Measurements from ENCODE around the gene ARHGAP44. TPM values are rescaled to one million over a fixed set of nuclear protein-coding genes. Genes with fewer than 3 reads are reported as not detected.

Gene ARHGAP44
- total RNA-seq, 1 donor from 2014 or later, result 8.7 TPM

DNA sequence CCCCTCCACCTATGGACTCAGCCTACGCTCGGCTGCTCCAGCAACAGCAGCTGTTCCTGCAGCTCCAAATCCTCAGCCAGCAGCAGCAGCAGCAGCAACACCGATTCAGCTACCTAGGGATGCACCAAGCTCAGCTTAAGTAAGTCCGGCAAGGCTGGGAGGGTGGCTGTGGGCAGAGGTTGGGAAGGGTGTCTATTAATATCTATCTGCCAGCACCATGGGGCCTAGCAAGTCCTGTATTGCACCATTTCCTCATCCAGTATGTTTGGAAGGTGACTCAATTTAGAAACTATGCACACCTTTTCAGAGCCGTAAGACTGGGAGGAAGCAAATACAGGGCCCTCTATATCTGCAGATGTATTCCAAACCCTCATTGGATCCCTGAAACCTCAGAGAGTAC is 45.0 kb upstream of the ARHGAP44 start:
- H3K4me1 ChIP-seq, result peaks cover 4% of the 10 kb centered on the region
- no peak overlapping the region for H3K27ac ChIP-seq
- Mint-ChIP-seq H3K36me3 (no peaks in the 10 kb centered on the region), H3K27me3 (ENCODE audit: insufficient read depth, low read depth) (peaks cover 5% of the 10 kb centered on the region), H3K4me3 (no peak overlapping the region), H3K9me3 (no peaks in the 10 kb centered on the region), H3K27ac (no peak overlapping the region), H3K4me1 (peaks cover 3% of the 10 kb centered on the region)
- TF ChIP-seq EZH2 (IDR thresholded peaks at IDR 0.05), result no peak
- TF ChIP-seq, protein P1, sequence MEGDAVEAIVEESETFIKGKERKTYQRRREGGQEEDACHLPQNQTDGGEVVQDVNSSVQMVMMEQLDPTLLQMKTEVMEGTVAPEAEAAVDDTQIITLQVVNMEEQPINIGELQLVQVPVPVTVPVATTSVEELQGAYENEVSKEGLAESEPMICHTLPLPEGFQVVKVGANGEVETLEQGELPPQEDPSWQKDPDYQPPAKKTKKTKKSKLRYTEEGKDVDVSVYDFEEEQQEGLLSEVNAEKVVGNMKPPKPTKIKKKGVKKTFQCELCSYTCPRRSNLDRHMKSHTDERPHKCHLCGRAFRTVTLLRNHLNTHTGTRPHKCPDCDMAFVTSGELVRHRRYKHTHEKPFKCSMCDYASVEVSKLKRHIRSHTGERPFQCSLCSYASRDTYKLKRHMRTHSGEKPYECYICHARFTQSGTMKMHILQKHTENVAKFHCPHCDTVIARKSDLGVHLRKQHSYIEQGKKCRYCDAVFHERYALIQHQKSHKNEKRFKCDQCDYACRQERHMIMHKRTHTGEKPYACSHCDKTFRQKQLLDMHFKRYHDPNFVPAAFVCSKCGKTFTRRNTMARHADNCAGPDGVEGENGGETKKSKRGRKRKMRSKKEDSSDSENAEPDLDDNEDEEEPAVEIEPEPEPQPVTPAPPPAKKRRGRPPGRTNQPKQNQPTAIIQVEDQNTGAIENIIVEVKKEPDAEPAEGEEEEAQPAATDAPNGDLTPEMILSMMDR (IDR thresholded peaks at IDR 0.05), result no peak
- TF ChIP-seq EZH2phosphoT487 (IDR thresholded peaks at IDR 0.05), result no peak
- H3K9me3 ChIP-seq (ENCODE audit: low read depth), result no peaks in the 10 kb centered on the region
- no peak overlapping the region for H2AFZ ChIP-seq (replicated peaks)
- H3K79me2 ChIP-seq (ENCODE audit: low read depth), result no peaks in the 10 kb centered on the region
- no peak overlapping the region for H3K4me3 ChIP-seq
- no peaks in the 10 kb centered on the region for H3K27me3 ChIP-seq
- no peak overlapping the region for H3K4me2 ChIP-seq
- no peaks in the 10 kb centered on the region for H3F3A ChIP-seq (ENCODE audit: low read depth)
- DNase-seq (ENCODE audit: low spot score), result no peak
- H3K9ac ChIP-seq, result no peak overlapping the region
- no peaks in the 10 kb centered on the region for H3K36me3 ChIP-seq
- H4K20me1 ChIP-seq (ENCODE audit: low read depth), result no peaks in the 10 kb centered on the region

- Mint-ChIP-seq H3K27ac (no peak overlapping the region), H3K36me3 (no peaks in the 10 kb centered on the region), H3K9me3 (no peaks in the 10 kb centered on the region), H3K4me3 (no peak overlapping the region), H3K4me1 (peaks cover 3% of the 10 kb centered on the region), H3K27me3 (ENCODE audit: insufficient read depth, low read depth) (peaks cover 5% of the 10 kb centered on the region)
- no peak overlapping the region for H2AFZ ChIP-seq (replicated peaks)
- H3K4me1 ChIP-seq, result peaks cover 4% of the 10 kb centered on the region
- H3K79me2 ChIP-seq (ENCODE audit: low read depth), result no peaks in the 10 kb centered on the region
- no peaks in the 10 kb centered on the region for H3K27me3 ChIP-seq
- H4K20me1 ChIP-seq (ENCODE audit: low read depth), result no peaks in the 10 kb centered on the region
- H3K27ac ChIP-seq, result no peak overlapping the region
- no peaks in the 10 kb centered on the region for H3F3A ChIP-seq (ENCODE audit: low read depth)
- no peak overlapping the region for H3K9ac ChIP-seq
- H3K36me3 ChIP-seq, result no peaks in the 10 kb centered on the region
- DNase-seq (ENCODE audit: low spot score), result no peak
- no peak overlapping the region for H3K4me2 ChIP-seq
- H3K4me3 ChIP-seq, result no peak overlapping the region
- TF ChIP-seq, protein P1 (IDR thresholded peaks at IDR 0.05), result no peak
- H3K9me3 ChIP-seq (ENCODE audit: low read depth), result no peaks in the 10 kb centered on the region
These were observed 44.5 kb upstream of the ARHGAP44 start for GRCh38 chr17:12744786-12745185.

DNA sequence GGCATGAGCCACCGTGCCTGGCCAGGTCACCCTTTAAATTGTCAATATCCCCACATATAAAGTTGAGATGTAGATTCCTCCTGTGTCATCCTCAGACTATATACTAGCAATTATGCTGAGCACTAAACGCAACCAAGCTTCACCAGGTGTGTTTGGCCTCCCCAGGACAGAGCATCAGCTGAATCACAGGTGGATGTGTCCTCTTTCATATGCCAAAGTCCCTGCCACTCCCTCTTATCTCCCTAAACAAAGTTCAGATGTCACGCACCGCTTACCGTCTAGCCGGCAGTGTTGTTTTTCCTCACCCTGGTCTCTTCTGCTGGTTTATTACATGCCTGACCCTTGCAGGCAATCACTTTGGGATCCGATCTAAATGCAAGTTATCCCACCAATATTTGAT is 43.8 kb upstream of the ARHGAP44 start:
- H3F3A ChIP-seq (ENCODE audit: low read depth), result no peaks in the 10 kb centered on the region
- H3K27me3 ChIP-seq, result no peaks in the 10 kb centered on the region
- peaks cover 3% of the 10 kb centered on the region for H3K4me1 Mint-ChIP-seq
- DNase-seq (ENCODE audit: low spot score), result no peak
- no peaks in the 10 kb centered on the region for H3K9me3 ChIP-seq (ENCODE audit: low read depth)
- peaks cover 5% of the 10 kb centered on the region for H3K27me3 Mint-ChIP-seq (ENCODE audit: insufficient read depth, low read depth)
- no peak overlapping the region for H2AFZ ChIP-seq (replicated peaks)
- H3K27ac ChIP-seq, result no peak overlapping the region
- no peaks in the 10 kb centered on the region for H3K9me3 Mint-ChIP-seq
- no peaks in the 10 kb centered on the region for H3K79me2 ChIP-seq (ENCODE audit: low read depth)
- H3K4me3 Mint-ChIP-seq, result no peak overlapping the region
- no peak overlapping the region for H3K9ac ChIP-seq
- no peaks in the 10 kb centered on the region for H4K20me1 ChIP-seq (ENCODE audit: low read depth)
- TF ChIP-seq EZH2phosphoT487 (IDR thresholded peaks at IDR 0.05), result no peak
- TF ChIP-seq, protein P1 (IDR thresholded peaks at IDR 0.05), result no peak
- no peak for TF ChIP-seq EZH2 (IDR thresholded peaks at IDR 0.05)
- H3K36me3 Mint-ChIP-seq, result no peaks in the 10 kb centered on the region
- H3K36me3 ChIP-seq, result no peaks in the 10 kb centered on the region
- H3K27ac Mint-ChIP-seq, result no peak overlapping the region
- no peak overlapping the region for H3K4me2 ChIP-seq
- peaks cover 4% of the 10 kb centered on the region for H3K4me1 ChIP-seq
- H3K4me3 ChIP-seq, result no peak overlapping the region

DNA sequence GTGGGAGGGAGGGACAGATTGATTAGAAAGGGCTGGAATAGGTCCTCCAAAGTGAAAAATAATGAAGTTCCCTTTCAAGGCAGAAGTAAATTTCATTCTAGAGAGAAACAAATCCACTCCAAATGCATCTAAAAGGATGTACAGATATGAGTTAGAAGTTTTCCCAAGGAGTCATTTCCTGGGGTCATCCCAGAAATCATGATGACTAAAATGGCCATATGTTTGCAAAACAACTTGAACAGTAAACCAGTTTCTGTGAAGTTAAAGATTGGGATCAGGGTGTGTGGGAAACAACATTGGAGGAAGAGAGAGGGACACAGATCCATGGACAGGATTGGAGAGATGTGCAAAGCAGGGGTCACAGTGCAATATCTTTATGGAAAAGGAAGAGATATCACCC is 32.5 kb upstream of the ARHGAP44 start:
- no peaks in the 10 kb centered on the region for H3K36me3 ChIP-seq

More for the DNA sequence above, 32.5 kb upstream of the ARHGAP44 start:
- Histone ChIP-seq H3K9ac (no peak overlapping the region), H3K79me2 (ENCODE audit: low read depth) (no peaks in the 10 kb centered on the region), H4K20me1 (ENCODE audit: low read depth) (no peaks in the 10 kb centered on the region), H3K4me2 (no peak overlapping the region), H3K9me3 (ENCODE audit: low read depth) (no peaks in the 10 kb centered on the region), H3K27ac (no peak overlapping the region), H3K27me3 (no peaks in the 10 kb centered on the region), H3F3A (ENCODE audit: low read depth) (no peaks in the 10 kb centered on the region), H3K4me3 (no peak overlapping the region), H3K4me1 (no peaks in the 10 kb centered on the region), H2AFZ (replicated peaks) (no peak overlapping the region)
- Mint-ChIP-seq H3K9me3 (no peaks in the 10 kb centered on the region), H3K27me3 (ENCODE audit: insufficient read depth, low read depth) (peaks cover 2% of the 10 kb centered on the region), H3K36me3 (no peaks in the 10 kb centered on the region), H3K27ac (no peak overlapping the region), H3K4me1 (no peaks in the 10 kb centered on the region), H3K4me3 (no peak overlapping the region)
- no peak for TF ChIP-seq EZH2phosphoT487 (IDR thresholded peaks at IDR 0.05)
- no peak for TF ChIP-seq EZH2 (IDR thresholded peaks at IDR 0.05)
- TF ChIP-seq, protein P1 (IDR thresholded peaks at IDR 0.05), result no peak
- no peak for DNase-seq (ENCODE audit: low spot score)
